ENCODE measurements around the gene OR2J2.
"Not testable (repeated sequence)": the region's sequence is repeated elsewhere in the genome, so short reads cannot be mapped to it uniquely, and the experiment has no call there.

OR2J2 gene

DNA sequence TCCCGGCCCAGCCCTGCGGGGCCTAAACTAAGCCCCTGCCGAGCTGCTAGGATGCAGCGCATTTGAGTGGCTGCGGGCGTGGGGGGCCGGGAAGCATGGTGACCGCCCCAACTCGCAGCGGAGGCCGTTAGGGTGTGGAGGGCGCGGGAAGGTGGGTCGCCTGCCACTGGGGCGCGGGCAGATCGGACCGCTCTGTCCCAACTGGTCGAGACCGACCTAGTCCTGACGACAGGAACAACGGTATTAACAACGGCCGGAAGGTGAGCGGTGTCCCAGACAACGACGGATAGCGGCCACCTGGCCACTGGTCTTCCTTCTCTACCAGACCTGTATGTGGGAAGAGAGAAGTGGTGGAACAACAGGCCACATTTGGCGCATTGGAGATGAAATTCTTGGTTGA, 10.8 kb upstream of the OR2J2 start:
- not testable (repeated sequence) for H3K4me1 ChIP-seq (ENCODE audit: insufficient read depth, low read length); H3K4me3 ChIP-seq (ENCODE audit: low read length); H3K27ac ChIP-seq (ENCODE audit: low read length); H3K36me3 ChIP-seq (ENCODE audit: insufficient read depth, low read depth, low read length); H3K9me3 ChIP-seq (ENCODE audit: insufficient read depth, low read depth, low read length); H3K27me3 ChIP-seq (ENCODE audit: insufficient read depth, low read length); H3K9ac ChIP-seq (ENCODE audit: low read depth, low read length)

DNA sequence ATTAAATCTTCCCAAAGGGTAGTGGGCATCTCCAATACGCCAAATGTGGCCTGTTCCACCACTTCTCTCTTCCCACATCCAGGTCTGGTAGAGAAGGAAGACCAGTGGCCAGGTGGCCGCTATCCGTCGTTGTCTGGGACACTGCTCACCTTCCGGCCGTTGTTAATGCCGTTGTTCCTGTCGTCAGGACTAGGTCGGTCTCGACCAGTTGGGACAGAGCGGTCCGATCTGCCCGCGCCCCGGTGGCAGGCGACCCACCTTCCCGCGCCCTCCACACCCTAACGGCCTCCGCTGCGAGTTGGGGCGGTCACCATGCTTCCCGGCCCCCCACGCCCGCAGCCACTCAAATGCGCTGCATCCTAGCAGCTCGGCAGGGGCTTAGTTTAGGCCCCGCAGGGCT, 5.1 kb upstream of the OR2J2 start:
- H3K4me3 ChIP-seq (ENCODE audit: low read length); H3K27me3 ChIP-seq (ENCODE audit: insufficient read depth, low read length); H3K36me3 ChIP-seq (ENCODE audit: insufficient read depth, low read depth, low read length); H3K9ac ChIP-seq (ENCODE audit: low read depth, low read length); H3K4me1 ChIP-seq (ENCODE audit: insufficient read depth, low read length); H3K9me3 ChIP-seq (ENCODE audit: insufficient read depth, low read depth, low read length); H3K27ac ChIP-seq (ENCODE audit: low read length): not testable (repeated sequence)

GRCh38 chr6:29171736-29172135, 1.0 kb downstream of the OR2J2 start:
- H3K27ac ChIP-seq (ENCODE audit: low read length), result no peak overlapping the region
- no peak overlapping the region for H3K4me3 ChIP-seq (ENCODE audit: low read length)
- no peaks in the 10 kb centered on the region for H3K4me1 ChIP-seq (ENCODE audit: insufficient read depth, low read length)
- no peaks in the 10 kb centered on the region for H3K36me3 ChIP-seq (ENCODE audit: insufficient read depth, low read depth, low read length)
- H3K9me3 ChIP-seq (ENCODE audit: insufficient read depth, low read depth, low read length), result no peaks in the 10 kb centered on the region
- H3K27me3 ChIP-seq (ENCODE audit: insufficient read depth, low read length), result no peaks in the 10 kb centered on the region
- no peak overlapping the region for H3K9ac ChIP-seq (ENCODE audit: low read depth, low read length)

DNA sequence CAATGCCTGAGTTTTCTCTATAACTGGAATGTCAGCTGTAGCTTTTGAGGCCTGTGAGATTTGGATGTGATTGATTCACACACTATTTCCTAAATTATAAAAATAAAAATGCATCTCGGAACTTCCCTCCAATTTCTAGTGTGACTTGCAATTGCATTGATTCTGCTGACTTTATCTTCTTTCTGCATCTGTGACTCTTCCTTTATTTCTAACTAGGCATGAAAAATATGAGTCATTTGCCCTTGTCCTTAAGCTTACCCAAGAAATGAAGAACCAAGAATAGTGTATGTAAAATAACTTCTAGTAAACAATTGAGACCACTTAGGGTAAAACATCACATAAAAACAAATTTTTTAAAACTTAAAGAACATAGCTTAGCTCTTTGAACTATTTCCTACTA, 12.9 kb downstream of the OR2J2 start:
- no peaks in the 10 kb centered on the region for H3K4me1 ChIP-seq (ENCODE audit: insufficient read depth, low read length)
- H3K9ac ChIP-seq (ENCODE audit: low read depth, low read length), result no peak overlapping the region
- no peak overlapping the region for H3K4me3 ChIP-seq (ENCODE audit: low read length)
- no peaks in the 10 kb centered on the region for H3K9me3 ChIP-seq (ENCODE audit: insufficient read depth, low read depth, low read length)
- H3K36me3 ChIP-seq (ENCODE audit: insufficient read depth, low read depth, low read length), result no peaks in the 10 kb centered on the region
- no peak overlapping the region for H3K27ac ChIP-seq (ENCODE audit: low read length)
- H3K27me3 ChIP-seq (ENCODE audit: insufficient read depth, low read length), result no peaks in the 10 kb centered on the region

- H3K4me3 ChIP-seq (ENCODE audit: low read length); H3K27ac ChIP-seq (ENCODE audit: low read length); H3K36me3 ChIP-seq (ENCODE audit: insufficient read depth, low read depth, low read length); H3K9me3 ChIP-seq (ENCODE audit: insufficient read depth, low read depth, low read length); H3K27me3 ChIP-seq (ENCODE audit: insufficient read depth, low read length); H3K9ac ChIP-seq (ENCODE audit: low read depth, low read length); H3K4me1 ChIP-seq (ENCODE audit: insufficient read depth, low read length): not testable (repeated sequence)
Measured at GRCh38 chr6:29188659-29189058, 18.0 kb downstream of the OR2J2 start.

DNA sequence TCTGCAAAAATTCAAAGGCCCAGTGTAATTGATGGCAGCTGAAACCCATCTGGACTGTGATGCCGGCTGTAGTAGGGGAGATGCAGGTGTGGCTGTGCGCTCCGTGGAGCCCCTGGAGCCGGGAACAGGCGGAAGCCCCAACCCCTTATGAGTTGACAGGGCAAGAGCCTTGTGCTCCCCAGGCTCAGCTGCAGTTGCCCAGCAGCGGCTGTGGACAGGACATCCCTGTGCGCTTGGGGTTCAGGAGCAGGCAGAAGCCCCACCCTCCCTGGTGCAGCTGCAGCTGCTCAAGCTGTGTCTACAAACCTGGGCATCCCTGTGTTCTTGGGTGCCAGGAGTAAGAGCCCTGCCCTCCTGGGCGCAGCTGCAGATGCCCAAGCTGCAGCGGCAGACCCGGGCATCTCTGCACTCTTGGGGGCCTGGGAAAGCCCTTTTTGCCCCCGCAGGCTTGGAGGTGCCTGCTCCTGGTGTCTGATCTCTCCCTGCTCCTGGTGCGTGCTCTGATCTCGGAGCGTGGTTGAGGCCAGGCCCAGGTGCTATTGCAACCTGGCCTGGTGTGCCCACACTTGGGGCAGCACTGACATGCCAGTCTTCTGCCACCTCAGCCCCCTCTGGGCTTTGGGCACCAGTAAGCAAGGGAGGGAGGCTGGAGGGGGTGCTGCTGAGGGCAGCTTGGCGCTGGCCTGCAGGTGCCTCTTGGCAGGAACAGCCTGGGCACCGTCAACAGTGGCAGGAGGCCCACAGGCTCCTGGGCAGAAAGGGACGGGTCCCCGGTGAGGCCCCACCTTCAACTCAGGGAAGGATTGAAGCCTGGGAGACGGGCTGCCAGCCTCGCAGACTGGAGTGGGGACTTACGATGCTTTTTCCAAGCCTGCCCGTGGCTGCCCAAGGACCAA, 30.3 kb downstream of the OR2J2 start:
- H3K4me3 ChIP-seq (ENCODE audit: low read length), result no peak overlapping the region
- H3K9me3 ChIP-seq (ENCODE audit: insufficient read depth, low read depth, low read length), result peaks cover 11% of the 10 kb centered on the region; the same call in 1 of the 2 replicates
- no peaks in the 10 kb centered on the region for H3K36me3 ChIP-seq (ENCODE audit: insufficient read depth, low read depth, low read length)
- H3K27ac ChIP-seq (ENCODE audit: low read length), result no peak overlapping the region
- no peaks in the 10 kb centered on the region for H3K27me3 ChIP-seq (ENCODE audit: insufficient read depth, low read length)
- H3K4me1 ChIP-seq (ENCODE audit: insufficient read depth, low read length), result no peaks in the 10 kb centered on the region
- no peak overlapping the region for H3K9ac ChIP-seq (ENCODE audit: low read depth, low read length)

DNA sequence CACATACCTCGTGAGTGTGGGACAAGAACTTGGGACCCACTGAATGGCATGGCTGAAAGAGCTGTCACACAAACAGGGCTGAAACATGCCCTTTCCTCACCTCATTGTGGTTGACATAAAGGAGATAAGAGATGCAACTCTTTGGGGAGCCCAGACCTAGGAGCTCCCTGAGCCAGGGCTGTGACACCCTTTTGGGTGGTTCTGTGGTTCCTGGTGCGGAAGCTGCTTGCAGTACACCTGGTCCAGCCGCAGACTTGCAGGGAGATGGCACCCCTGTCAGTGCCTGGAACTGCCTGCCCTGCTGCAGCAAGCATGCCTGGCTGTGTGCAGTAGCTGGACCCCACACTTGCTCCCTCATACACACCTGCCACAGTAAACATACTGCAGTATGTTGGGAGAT, 31.3 kb downstream of the OR2J2 start:
- Histone ChIP-seq H3K4me3 (ENCODE audit: low read length) (no peak overlapping the region), H3K4me1 (ENCODE audit: insufficient read depth, low read length) (no peaks in the 10 kb centered on the region), H3K27ac (ENCODE audit: low read length) (no peak overlapping the region), H3K9me3 (ENCODE audit: insufficient read depth, low read depth, low read length) (peaks cover 11% of the 10 kb centered on the region; the same call in 1 of the 2 replicates), H3K9ac (ENCODE audit: low read depth, low read length) (no peak overlapping the region), H3K36me3 (ENCODE audit: insufficient read depth, low read depth, low read length) (no peaks in the 10 kb centered on the region), H3K27me3 (ENCODE audit: insufficient read depth, low read length) (no peaks in the 10 kb centered on the region)

- Histone ChIP-seq H3K36me3 (ENCODE audit: insufficient read depth, low read depth, low read length) (no peaks in the 10 kb centered on the region), H3K9ac (ENCODE audit: low read depth, low read length) (no peak overlapping the region), H3K9me3 (ENCODE audit: insufficient read depth, low read depth, low read length) (no peaks in the 10 kb centered on the region), H3K27me3 (ENCODE audit: insufficient read depth, low read length) (no peaks in the 10 kb centered on the region), H3K4me1 (ENCODE audit: insufficient read depth, low read length) (no peaks in the 10 kb centered on the region; the same call in 1 of the 2 replicates), H3K4me3 (ENCODE audit: low read length) (no peak overlapping the region), H3K27ac (ENCODE audit: low read length) (no peak overlapping the region)
Measured at GRCh38 chr6:29211488-29211887, 40.8 kb downstream of the OR2J2 start.

- Histone ChIP-seq H3K36me3 (ENCODE audit: insufficient read depth, low read depth, low read length) (no peaks in the 10 kb centered on the region), H3K9me3 (ENCODE audit: insufficient read depth, low read depth, low read length) (peaks cover 11% of the 10 kb centered on the region), H3K9ac (ENCODE audit: low read depth, low read length) (no peak overlapping the region), H3K4me3 (ENCODE audit: low read length) (no peak overlapping the region), H3K27ac (ENCODE audit: low read length) (no peak overlapping the region), H3K4me1 (ENCODE audit: insufficient read depth, low read length) (no peaks in the 10 kb centered on the region; the same call in 1 of the 2 replicates), H3K27me3 (ENCODE audit: insufficient read depth, low read length) (no peaks in the 10 kb centered on the region)
Measured at GRCh38 chr6:29216528-29216927, 45.8 kb downstream of the OR2J2 start.

- peaks cover 11% of the 10 kb centered on the region for H3K9me3 ChIP-seq (ENCODE audit: insufficient read depth, low read depth, low read length)
- H3K36me3 ChIP-seq (ENCODE audit: insufficient read depth, low read depth, low read length); H3K4me3 ChIP-seq (ENCODE audit: low read length); H3K27me3 ChIP-seq (ENCODE audit: insufficient read depth, low read length); H3K4me1 ChIP-seq (ENCODE audit: insufficient read depth, low read length); H3K9ac ChIP-seq (ENCODE audit: low read depth, low read length); H3K27ac ChIP-seq (ENCODE audit: low read length): not testable (repeated sequence)
Measured at GRCh38 chr6:29217242-29217641, 46.5 kb downstream of the OR2J2 start.

DNA sequence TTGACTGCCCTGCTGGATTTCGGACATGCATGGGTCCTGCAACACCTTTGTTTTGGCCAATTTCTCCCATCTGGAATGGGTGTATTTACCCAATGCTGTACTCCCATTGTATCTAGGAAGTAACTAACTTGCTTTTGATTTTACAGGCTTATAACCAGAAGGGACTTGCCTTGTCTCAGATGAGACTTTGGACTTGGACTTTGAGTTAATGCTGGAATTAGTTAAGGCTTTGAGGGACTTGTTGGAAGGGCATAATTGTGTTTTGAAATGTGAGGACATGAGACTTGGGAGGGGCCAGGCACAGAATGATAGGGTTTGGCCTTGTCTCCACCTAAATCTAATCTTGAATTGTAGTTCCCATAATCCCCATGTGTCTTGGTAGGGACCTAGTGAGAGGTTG, 47.3 kb downstream of the OR2J2 start:
- H3K4me1 ChIP-seq (ENCODE audit: insufficient read depth, low read length); H3K36me3 ChIP-seq (ENCODE audit: insufficient read depth, low read depth, low read length); H3K4me3 ChIP-seq (ENCODE audit: low read length); H3K9ac ChIP-seq (ENCODE audit: low read depth, low read length); H3K27me3 ChIP-seq (ENCODE audit: insufficient read depth, low read length); H3K27ac ChIP-seq (ENCODE audit: low read length): not testable (repeated sequence)
- peaks cover 11% of the 10 kb centered on the region for H3K9me3 ChIP-seq (ENCODE audit: insufficient read depth, low read depth, low read length)
